GM21737 (cell line): ENCODE measurements around the gene ESR1.
"Not testable (repeated sequence)": the region's sequence is repeated elsewhere in the genome, so short reads cannot be mapped to it uniquely, and the experiment has no call there.

Experiments
- ATAC-seq: cut with Tn5 transposase; IDR thresholded peaks from one replicate; pipeline ENCODE4 v1.9.1; 2021; ENCODE audit warnings: mild to moderate bottlenecking, moderate library complexity; ENCODE audit not compliant: unreplicated experiment

ESR1 gene

DNA sequence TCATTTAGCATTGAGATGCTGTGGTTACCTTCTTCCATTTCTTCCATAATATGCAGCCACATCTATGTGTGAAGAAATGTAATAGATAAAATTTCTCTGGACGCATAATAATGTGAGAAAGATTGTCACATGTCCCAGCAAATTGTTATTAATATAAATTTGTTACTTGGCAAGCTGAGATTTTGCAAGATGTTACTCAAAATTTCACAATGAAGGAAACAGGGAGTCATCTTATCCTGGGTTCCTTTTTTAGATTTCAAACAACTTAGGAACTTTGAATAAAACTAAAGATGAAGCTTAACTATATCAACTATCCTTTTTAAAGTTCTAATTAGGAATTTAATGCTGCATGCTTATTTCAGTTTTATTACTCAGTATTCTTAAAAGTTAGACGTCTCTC lies 3.6 kb downstream of the ESR1 start:
- ATAC-seq = no peak

DNA sequence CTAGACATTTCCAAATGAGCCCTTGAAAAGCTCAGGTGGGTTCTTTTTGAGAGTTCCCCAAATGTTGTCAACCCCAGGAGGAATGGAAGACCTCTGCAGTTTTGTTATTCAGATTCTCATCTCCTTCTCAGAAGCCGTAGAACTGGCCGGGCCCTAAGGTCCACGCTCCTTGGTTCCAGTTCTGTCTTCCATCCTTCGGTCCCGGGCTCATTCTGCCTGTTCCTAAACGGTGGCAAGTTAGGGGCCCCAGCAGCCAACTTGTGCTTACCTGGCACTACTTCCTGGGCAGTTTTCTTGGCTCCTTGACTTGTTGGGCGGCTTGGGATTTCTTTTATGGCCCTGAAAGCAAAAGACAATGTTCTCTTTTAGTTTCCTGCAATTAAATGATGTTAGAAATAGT lies 6.4 kb downstream of the ESR1 start:
- no peak for ATAC-seq

GRCh38 chr6:151814614-151815013 lies 7.1 kb downstream of the ESR1 start:
- no peak for ATAC-seq

DNA sequence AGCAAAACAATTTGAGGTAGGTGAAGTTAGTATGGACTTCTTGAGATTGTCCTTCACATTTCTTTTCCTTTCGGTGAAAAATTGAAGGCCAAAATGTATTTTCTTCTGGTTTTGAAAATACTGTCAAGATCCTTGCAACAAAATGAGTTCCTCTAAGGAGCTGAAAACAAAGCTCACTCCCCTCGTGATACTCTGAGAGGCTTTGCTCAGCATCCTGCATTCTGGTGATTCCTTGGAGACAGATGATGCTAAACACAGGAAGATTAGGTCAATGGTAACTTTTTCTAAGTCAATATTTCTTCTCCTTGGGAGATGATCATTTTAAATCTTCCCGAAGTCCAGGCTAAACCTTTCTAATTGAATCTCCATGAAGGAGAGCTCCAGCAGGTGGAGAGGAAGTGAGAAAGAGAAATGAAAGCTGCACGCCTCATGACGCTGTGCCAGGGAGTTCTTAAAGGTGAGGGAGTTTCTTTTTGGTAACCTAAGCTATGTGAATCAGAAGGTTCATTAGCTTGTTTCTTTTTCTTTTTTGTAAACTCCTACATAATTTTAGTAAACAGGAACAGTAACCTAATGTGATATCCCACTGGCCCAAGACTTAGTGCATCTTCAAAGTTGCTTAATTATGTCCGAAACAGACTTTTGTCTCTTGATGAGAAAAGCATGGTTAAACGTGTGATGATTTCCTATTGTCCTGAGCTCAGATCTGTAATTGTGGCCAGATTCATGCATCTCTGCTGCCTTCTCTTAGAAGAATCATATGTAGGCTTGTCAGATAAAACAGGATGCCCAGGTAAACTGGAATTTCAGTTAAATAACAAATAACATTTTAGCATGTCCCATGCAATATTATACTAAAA lies 15.0 kb downstream of the ESR1 start:
- ATAC-seq = peak; percentile 95

DNA sequence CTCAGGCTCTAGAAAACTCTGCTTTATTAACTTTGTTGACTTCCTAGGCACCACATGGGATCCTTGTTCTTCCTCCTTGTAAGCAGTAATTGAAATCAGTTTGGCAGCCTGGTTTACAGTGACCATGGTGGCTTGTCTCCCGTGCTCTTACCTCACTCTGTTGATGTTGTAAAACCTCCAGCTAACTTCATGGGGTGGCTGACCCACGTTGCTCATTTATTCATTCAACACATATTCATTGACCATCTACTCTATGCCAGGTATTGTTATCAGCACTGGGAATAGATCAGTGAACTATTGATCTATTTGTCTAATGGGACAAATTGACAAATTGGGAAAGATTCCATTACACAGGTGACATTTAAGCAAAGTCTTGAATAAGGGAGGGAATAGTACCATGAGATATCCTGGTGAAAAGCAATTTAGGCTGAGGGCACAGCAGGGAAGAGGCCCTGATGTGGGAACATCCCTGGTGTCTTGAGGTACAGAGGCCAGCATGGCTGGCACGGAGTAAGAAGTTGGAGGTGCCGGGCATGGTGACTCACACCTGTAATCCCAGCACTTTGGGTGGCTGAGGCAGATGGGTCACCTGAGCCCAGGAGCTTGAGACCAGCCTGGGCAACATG lies 19.1 kb downstream of the ESR1 start:
- ATAC-seq = no peak

DNA sequence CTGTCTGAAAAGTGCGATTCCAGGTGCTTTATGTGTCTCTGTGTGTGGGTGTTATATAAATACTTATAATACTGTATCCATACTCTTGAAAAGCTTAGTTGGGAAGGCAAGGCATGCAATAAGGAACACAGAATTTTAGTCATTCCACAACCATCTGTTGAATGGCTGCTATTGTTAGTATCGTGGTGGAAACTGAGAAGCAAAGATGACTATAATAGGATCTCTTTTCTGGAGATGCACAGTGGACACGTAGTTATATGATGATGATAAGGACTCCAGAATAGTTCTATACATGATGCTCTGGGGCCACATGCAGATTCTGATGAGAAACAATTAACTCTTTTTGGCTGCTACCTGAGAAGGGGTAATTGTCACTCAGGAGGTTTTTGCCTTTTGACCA lies 25.2 kb downstream of the ESR1 start:
- ATAC-seq = no peak

DNA sequence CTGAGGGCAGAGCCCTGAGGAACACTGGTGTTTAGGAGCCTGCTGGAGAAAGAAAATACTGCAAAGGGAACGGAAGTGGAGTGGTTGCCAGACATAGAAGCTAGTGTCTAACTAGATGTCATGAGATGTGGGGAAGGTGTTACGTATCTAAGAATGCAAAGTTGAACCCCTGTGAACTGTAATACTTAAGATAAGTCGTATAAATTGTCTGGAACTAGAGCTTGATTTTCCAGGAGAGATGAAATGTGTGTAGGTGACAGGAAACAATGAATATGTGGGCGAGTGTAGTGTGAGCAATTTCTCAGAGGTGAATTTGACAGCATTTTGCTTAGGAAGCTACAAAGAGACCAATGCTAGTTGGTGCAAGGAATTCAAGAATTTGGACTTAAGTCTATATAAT lies 27.9 kb downstream of the ESR1 start:
- ATAC-seq = no peak

DNA sequence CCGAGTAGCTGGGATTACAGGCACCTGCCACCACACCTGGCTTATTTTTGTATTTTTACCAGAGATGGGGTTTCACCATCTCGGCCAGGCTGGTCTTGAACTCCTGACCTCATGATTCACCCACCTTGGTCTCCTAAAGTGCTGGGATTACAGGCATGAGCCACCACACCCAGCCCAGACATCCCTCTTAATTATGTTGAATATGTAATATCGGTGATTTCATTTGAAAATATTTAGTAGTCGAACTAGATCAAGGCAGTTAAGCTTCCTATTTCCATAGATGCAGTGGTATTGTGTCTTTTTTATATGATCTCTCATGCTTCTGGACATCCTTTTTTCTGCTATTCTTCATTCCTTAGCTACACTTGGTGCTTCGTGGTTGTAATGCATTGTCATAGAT lies 29.7 kb downstream of the ESR1 start:
- ATAC-seq = no peak

DNA sequence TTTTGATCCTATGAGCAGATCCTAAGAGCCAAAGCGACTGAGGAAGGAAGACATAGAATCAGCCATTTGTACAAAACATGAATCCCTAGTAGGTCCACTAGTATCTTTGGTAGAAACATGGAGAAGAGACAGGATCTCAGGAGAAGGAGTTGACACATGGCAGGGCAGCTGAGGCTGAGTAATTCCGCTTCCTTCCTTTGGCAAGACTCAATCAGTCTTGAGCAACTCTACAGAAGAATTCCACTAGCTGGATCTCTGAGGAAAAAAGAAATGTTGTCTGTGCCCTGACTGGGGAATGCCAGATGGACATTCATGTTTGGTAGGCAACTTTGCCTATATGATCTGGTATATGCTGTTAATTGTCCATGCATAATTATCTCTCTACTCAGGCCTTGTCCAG lies 35.3 kb downstream of the ESR1 start:
- ATAC-seq = no peak

DNA sequence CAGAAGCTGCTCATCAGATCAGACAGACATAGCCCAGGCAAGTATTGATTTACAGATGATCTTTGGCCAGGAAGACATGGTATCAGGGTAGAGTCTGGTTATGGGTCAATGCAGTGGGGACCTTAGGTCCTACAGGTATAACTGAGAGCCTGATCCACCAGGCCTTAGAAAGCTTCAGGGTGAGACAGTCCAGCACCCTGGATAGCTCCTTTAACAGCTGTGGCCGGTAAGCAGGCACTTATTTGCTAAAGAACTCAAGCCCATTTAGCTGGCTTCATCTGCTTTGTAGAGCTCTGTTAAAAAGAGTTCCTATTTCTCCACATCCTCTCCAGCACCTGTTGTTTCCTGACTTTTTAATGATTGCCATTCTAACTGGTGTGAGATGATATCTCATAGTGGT lies 39.6 kb downstream of the ESR1 start:
- ATAC-seq = no peak

DNA sequence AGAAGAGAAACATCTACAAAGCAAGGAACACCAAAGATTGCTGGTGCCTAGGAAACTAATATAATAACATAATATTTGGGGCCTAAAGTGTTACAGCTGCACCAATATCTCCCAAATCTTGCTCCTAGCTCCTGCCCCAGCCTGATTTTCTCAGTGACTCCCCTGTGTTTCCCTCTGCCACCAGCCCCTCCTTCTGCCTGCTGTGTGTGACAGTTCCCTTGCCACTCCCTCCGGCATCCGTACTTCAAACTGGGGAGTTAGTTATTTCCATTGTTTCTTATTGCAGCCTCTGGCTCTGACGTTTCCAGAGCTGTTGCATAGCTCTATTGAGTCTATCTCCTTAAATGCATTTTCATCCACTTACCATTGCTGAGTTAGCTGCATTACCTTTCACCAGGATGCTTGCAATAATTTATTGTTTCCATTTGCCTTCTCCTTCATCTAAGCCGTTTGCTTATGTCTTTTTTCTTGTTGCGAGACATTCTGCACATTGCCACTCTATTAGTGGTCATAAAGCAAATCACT lies 43.1 kb downstream of the ESR1 start:
- ATAC-seq = no peak

GRCh38 chr6:151858294-151858693 lies 50.8 kb downstream of the ESR1 start:
- ATAC-seq = no peak

GRCh38 chr6:151862461-151862860 lies 55.0 kb downstream of the ESR1 start:
- ATAC-seq = no peak

DNA sequence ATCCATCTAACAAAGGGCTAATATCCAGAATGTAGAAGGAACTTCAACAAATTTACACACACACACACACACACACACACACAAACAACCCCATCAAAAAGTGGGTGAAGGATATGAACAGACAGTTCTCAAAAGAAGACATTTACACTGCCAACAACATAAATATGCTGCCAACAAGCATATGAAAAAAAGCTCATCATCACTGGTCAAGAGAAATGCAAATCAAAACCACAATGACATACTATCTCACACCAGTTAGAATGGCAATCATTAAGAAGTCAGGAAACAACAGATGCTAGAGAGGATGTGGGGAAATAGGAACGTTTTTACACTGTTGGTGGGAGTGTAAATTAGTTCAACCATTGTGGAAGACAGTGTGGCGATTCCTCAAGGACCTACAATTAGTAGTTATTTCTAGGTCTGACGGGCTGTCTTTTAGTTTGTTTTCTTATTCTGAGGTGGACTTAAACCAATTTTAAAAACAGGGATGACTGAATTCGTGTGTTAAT lies 59.9 kb downstream of the ESR1 start:
- not testable (repeated sequence) for ATAC-seq

GRCh38 chr6:151869345-151869744 lies 61.9 kb downstream of the ESR1 start:
- no peak for ATAC-seq

- ATAC-seq = no peak
Measured at GRCh38 chr6:151869787-151870186, 62.3 kb downstream of the ESR1 start.

- ATAC-seq = no peak
Measured at GRCh38 chr6:151870375-151870774, 62.9 kb downstream of the ESR1 start.

GRCh38 chr6:151875524-151875923 lies 68.0 kb downstream of the ESR1 start:
- no peak for ATAC-seq

DNA sequence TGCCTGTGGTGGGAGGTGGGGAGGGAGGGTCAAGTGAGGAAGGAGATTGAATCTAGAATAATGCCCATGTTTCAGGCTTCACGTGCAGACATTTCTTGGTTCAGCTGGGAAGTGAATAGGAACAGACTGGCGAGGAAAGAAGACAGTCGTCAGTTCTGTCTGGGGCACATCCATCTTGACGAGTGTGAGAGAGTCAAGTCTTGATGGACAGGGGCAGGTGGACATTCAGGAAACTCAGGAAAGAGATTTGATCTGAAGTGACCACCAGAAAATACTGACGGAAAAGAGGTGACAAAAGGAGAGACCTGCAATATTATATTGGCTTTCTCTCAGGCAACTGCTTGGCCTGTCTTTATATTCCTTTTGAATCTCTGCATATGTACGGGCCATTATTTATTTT lies 68.6 kb downstream of the ESR1 start:
- ATAC-seq = no peak

- no peak for ATAC-seq
Measured at GRCh38 chr6:151877458-151877857, 70.0 kb downstream of the ESR1 start.

DNA sequence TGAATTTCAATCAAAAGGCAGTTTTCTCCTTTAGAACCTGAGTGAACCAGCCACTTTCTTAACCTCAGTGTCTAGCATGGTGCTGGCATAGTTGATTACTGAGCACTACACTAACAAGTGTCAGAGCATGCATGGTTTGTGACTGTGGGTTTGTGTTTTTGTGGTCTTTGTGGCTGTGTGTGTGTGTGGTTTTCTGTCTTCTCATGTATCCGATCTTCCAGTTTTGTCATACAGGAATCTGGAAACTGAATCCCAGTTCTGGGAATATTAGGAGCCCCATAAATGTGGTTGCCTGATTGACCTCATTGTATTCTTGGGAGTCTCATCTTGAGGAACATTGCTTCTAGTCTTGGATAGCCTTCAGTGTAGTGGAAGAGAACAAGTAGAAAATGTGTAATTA lies 73.7 kb downstream of the ESR1 start:
- ATAC-seq = no peak

GRCh38 chr6:151882206-151882605 lies 74.7 kb downstream of the ESR1 start:
- ATAC-seq = no peak
